ENCODE data around the gene MSH2. TPM values are rescaled to one million over a fixed set of nuclear protein-coding genes. Genes with fewer than 3 reads are reported as not detected.
"Not testable (repeated sequence)": the region's sequence is repeated elsewhere in the genome, so short reads cannot be mapped to it uniquely, and the experiment has no call there.

Gene MSH2
- total and polyA plus RNA-seq, 5 donors from 2014 or later, result 12.9 to 29.9 (median 29.0) TPM

- ATAC-seq (ENCODE audit: low read depth in 2 of 2), result no peak
- no peak overlapping the region for H3K4me3 Mint-ChIP-seq
- Histone ChIP-seq H3K36me3 (ENCODE audit: control insufficient read depth, insufficient read depth, low read length) (no peaks in the 10 kb centered on the region), H3K27ac (ENCODE audit: insufficient read depth, low read length, poor library complexity, severe bottlenecking) (no peak overlapping the region), H3K4me1 (ENCODE audit: control insufficient read depth, insufficient read depth, low read length, poor library complexity, severe bottlenecking) (no peaks in the 10 kb centered on the region), H3K9me3 (ENCODE audit: control insufficient read depth in 2 of 2, low read length in 2 of 2) (peaks cover 0 to under 1% of the 10 kb centered on the region in 2 experiments), H3K27me3 (ENCODE audit: control insufficient read depth, insufficient read depth, low read length) (no peaks in the 10 kb centered on the region), H3K4me3 (ENCODE audit: low read depth, low read length) (no peak overlapping the region)
- peaks cover 0 to 6% (median 4%) of the 10 kb centered on the region in 7 donors for H3K9me3 Mint-ChIP-seq
- peaks cover 3% of the 10 kb centered on the region for H3K36me3 Mint-ChIP-seq
- no peak for DNase-seq
- no peak overlapping the region for H3K27ac Mint-ChIP-seq
- H3K4me1 Mint-ChIP-seq, result no peaks in the 10 kb centered on the region
- H3K27me3 Mint-ChIP-seq, result no peaks in the 10 kb centered on the region
Measured at GRCh38 chr2:47494267-47495130, 91.5 kb downstream of the MSH2 start.

GRCh38 chr2:47497843-47498460 lies 95.0 kb downstream of the MSH2 start:
- H3K27ac Mint-ChIP-seq, result no peak overlapping the region
- Histone ChIP-seq H3K4me1 (ENCODE audit: control insufficient read depth, insufficient read depth, low read length, poor library complexity, severe bottlenecking) (no peaks in the 10 kb centered on the region), H3K27me3 (ENCODE audit: control insufficient read depth, insufficient read depth, low read length) (no peaks in the 10 kb centered on the region), H3K4me3 (ENCODE audit: low read depth, low read length) (no peak overlapping the region), H3K36me3 (ENCODE audit: control insufficient read depth, insufficient read depth, low read length) (no peaks in the 10 kb centered on the region), H3K27ac (ENCODE audit: insufficient read depth, low read length, poor library complexity, severe bottlenecking) (no peak overlapping the region), H3K9me3 (ENCODE audit: control insufficient read depth in 2 of 2, low read length in 2 of 2) (peaks cover 5 to 9% of the 10 kb centered on the region in 2 experiments)
- H3K9me3 Mint-ChIP-seq, result peaks cover 2 to 14% (median 10%) of the 10 kb centered on the region in 7 donors
- H3K36me3 Mint-ChIP-seq, result no peaks in the 10 kb centered on the region
- ATAC-seq (ENCODE audit: low read depth in 2 of 2) (no peak), DNase-seq (no peak)
- H3K4me1 Mint-ChIP-seq, result peaks cover 0 to 6% (median 2%) of the 10 kb centered on the region in 4 donors
- no peaks in the 10 kb centered on the region for H3K27me3 Mint-ChIP-seq
- H3K4me3 Mint-ChIP-seq, result no peak overlapping the region

GRCh38 chr2:47499093-47499492 lies 96.1 kb downstream of the MSH2 start:
- H3K27ac ChIP-seq (ENCODE audit: insufficient read depth, low read length, poor library complexity, severe bottlenecking), result no peak overlapping the region
- H3K27ac Mint-ChIP-seq, result no peak overlapping the region
- H3K27me3 Mint-ChIP-seq, result no peaks in the 10 kb centered on the region
- no peaks in the 10 kb centered on the region for H3K36me3 ChIP-seq (ENCODE audit: control insufficient read depth, insufficient read depth, low read length)
- H3K4me1 Mint-ChIP-seq, result peaks cover 0 to 6% (median 2%) of the 10 kb centered on the region in 4 donors
- H3K4me3 ChIP-seq (ENCODE audit: low read depth, low read length), result no peak overlapping the region
- no peak overlapping the region for H3K4me3 Mint-ChIP-seq
- peaks cover 1% of the 10 kb centered on the region for H3K36me3 Mint-ChIP-seq
- H3K9me3 ChIP-seq (ENCODE audit: control insufficient read depth in 2 of 2, low read length in 2 of 2), result peaks cover 5 to 9% of the 10 kb centered on the region in 2 experiments
- ATAC-seq (ENCODE audit: low read depth in 2 of 2) (no peak), DNase-seq (no peak)
- H3K27me3 ChIP-seq (ENCODE audit: control insufficient read depth, insufficient read depth, low read length), result no peaks in the 10 kb centered on the region
- peaks cover 0 to 14% (median 10%) of the 10 kb centered on the region in 7 donors for H3K9me3 Mint-ChIP-seq
- no peaks in the 10 kb centered on the region for H3K4me1 ChIP-seq (ENCODE audit: control insufficient read depth, insufficient read depth, low read length, poor library complexity, severe bottlenecking)

- Histone ChIP-seq H3K36me3 (ENCODE audit: control insufficient read depth, insufficient read depth, low read length) (no peaks in the 10 kb centered on the region), H3K9me3 (ENCODE audit: control insufficient read depth in 2 of 2, low read length in 2 of 2) (peaks cover 5 to 9% of the 10 kb centered on the region in 2 experiments), H3K27me3 (ENCODE audit: control insufficient read depth, insufficient read depth, low read length) (no peaks in the 10 kb centered on the region), H3K4me3 (ENCODE audit: low read depth, low read length) (no peak overlapping the region), H3K4me1 (ENCODE audit: control insufficient read depth, insufficient read depth, low read length, poor library complexity, severe bottlenecking) (no peaks in the 10 kb centered on the region), H3K27ac (ENCODE audit: insufficient read depth, low read length, poor library complexity, severe bottlenecking) (no peak overlapping the region)
- Mint-ChIP-seq H3K4me1 (peaks cover 0 to 6% (median 2%) of the 10 kb centered on the region in 4 donors), H3K4me3 (no peak overlapping the region), H3K27me3 (no peaks in the 10 kb centered on the region), H3K27ac (no peak overlapping the region), H3K36me3 (peaks cover 7% of the 10 kb centered on the region), H3K9me3 (peaks cover 0 to 14% (median 13%) of the 10 kb centered on the region in 7 donors)
- no peak for DNase-seq
- no peak for ATAC-seq (ENCODE audit: low read depth in 2 of 2)
Measured at GRCh38 chr2:47499621-47500309, 96.8 kb downstream of the MSH2 start.

- Histone ChIP-seq H3K36me3 (ENCODE audit: control insufficient read depth, insufficient read depth, low read length) (no peaks in the 10 kb centered on the region), H3K27me3 (ENCODE audit: control insufficient read depth, insufficient read depth, low read length) (no peaks in the 10 kb centered on the region), H3K27ac (ENCODE audit: insufficient read depth, low read length, poor library complexity, severe bottlenecking) (no peak overlapping the region), H3K9me3 (ENCODE audit: control insufficient read depth in 2 of 2, low read length in 2 of 2) (peaks cover 8 to 17% of the 10 kb centered on the region in 2 experiments), H3K4me3 (ENCODE audit: low read depth, low read length) (no peak overlapping the region), H3K4me1 (ENCODE audit: control insufficient read depth, insufficient read depth, low read length, poor library complexity, severe bottlenecking) (no peaks in the 10 kb centered on the region)
- no peak for ATAC-seq (ENCODE audit: low read depth in 2 of 2)
- Mint-ChIP-seq H3K27me3 (no peaks in the 10 kb centered on the region), H3K9me3 (peaks cover 2 to 25% (median 14%) of the 10 kb centered on the region in 7 donors), H3K4me1 (peaks cover 0 to 6% (median 2%) of the 10 kb centered on the region in 4 donors), H3K4me3 (no peak overlapping the region), H3K27ac (no peak overlapping the region), H3K36me3 (peaks cover 11% of the 10 kb centered on the region)
- peak in 1 of 3 donors; percentile 43 for DNase-seq
Measured at GRCh38 chr2:47501374-47502200, 98.6 kb downstream of the MSH2 start.

GRCh38 chr2:47502498-47502897 lies 99.5 kb downstream of the MSH2 start:
- not testable (repeated sequence) for H3K4me3 Mint-ChIP-seq; H3K4me1 ChIP-seq (ENCODE audit: control insufficient read depth, insufficient read depth, low read length, poor library complexity, severe bottlenecking); DNase-seq; ATAC-seq (ENCODE audit: low read depth in 2 of 2); H3K36me3 ChIP-seq (ENCODE audit: control insufficient read depth, insufficient read depth, low read length); H3K27me3 Mint-ChIP-seq; H3K4me3 ChIP-seq (ENCODE audit: low read depth, low read length); H3K4me1 Mint-ChIP-seq; H3K27me3 ChIP-seq (ENCODE audit: control insufficient read depth, insufficient read depth, low read length); H3K27ac Mint-ChIP-seq; H3K27ac ChIP-seq (ENCODE audit: insufficient read depth, low read length, poor library complexity, severe bottlenecking)
- Mint-ChIP-seq H3K9me3 (peaks cover 2 to 25% (median 14%) of the 10 kb centered on the region in 7 donors), H3K36me3 (peaks cover 11% of the 10 kb centered on the region)
- H3K9me3 ChIP-seq (ENCODE audit: control insufficient read depth in 2 of 2, low read length in 2 of 2), result peaks cover 8 to 17% of the 10 kb centered on the region in 2 experiments

GRCh38 chr2:47503481-47504070 lies 100.6 kb downstream of the MSH2 start:
- no peak for ATAC-seq (ENCODE audit: low read depth in 2 of 2)
- peaks cover 0 to 6% (median 2%) of the 10 kb centered on the region in 4 donors for H3K4me1 Mint-ChIP-seq
- H3K27ac Mint-ChIP-seq, result no peak overlapping the region

More at GRCh38 chr2:47503481-47504070, 100.6 kb downstream of the MSH2 start:
- Histone ChIP-seq H3K4me1 (ENCODE audit: control insufficient read depth, insufficient read depth, low read length, poor library complexity, severe bottlenecking) (no peaks in the 10 kb centered on the region), H3K27me3 (ENCODE audit: control insufficient read depth, insufficient read depth, low read length) (no peaks in the 10 kb centered on the region), H3K36me3 (ENCODE audit: control insufficient read depth, insufficient read depth, low read length) (no peaks in the 10 kb centered on the region), H3K4me3 (ENCODE audit: low read depth, low read length) (no peak overlapping the region), H3K9me3 (ENCODE audit: control insufficient read depth in 2 of 2, low read length in 2 of 2) (peaks cover 8 to 17% of the 10 kb centered on the region in 2 experiments), H3K27ac (ENCODE audit: insufficient read depth, low read length, poor library complexity, severe bottlenecking) (no peak overlapping the region)
- H3K9me3 Mint-ChIP-seq, result peaks cover 0 to 25% (median 11%) of the 10 kb centered on the region in 7 donors
- no peak overlapping the region for H3K4me3 Mint-ChIP-seq
- H3K36me3 Mint-ChIP-seq, result peaks cover 11% of the 10 kb centered on the region
- no peaks in the 10 kb centered on the region for H3K27me3 Mint-ChIP-seq
- no peak for DNase-seq

Data from CD4-positive, CD25-positive, alpha-beta regulatory T cell (primary cell).